WTC11 (cell line): ENCODE results near the gene THOP1. TPM values are rescaled to one million over a fixed set of nuclear protein-coding genes. Genes with fewer than 3 reads are reported as not detected.

ENCODE experiments used
- ATAC-seq: fragments of 200-7000 bp; cut with Tn5 transposase; 2 replicates; pipeline ENCODE4 v1.10.0; 2021; ENCODE audit warnings: mild to moderate bottlenecking, moderate library complexity
- CTCF ChIA-PET: fragments of 300-600 bp; sonication (Branson Sonifier 250); formaldehyde crosslinking; loops from one replicate; lab custom pipeline; 2021; ENCODE audit warnings: antibody characterized with exemption; lab: Charles Lee
- POLR2A ChIA-PET: fragments of 350-600 bp; sonication (Branson Sonifier 250); formaldehyde crosslinking; loops from one replicate; lab custom pipeline; 2021; ENCODE audit warnings: antibody characterized with exemption; lab: Charles Lee
- DNase-seq: peaks from one replicate; pipeline ENCODE4 v3.0.0; 2021; ENCODE audit warnings: low spot score
- H3K27ac Mint-ChIP-seq: 2 replicates; pipeline ENCODE4 v1.8.0; 2021; ENCODE audit warnings: mixed read lengths
- H3K27me3 Mint-ChIP-seq: 2 replicates; pipeline ENCODE4 v1.8.0; 2021; ENCODE audit warnings: low read depth, mild to moderate bottlenecking, moderate library complexity, mixed read lengths
- H3K36me3 Mint-ChIP-seq: 2 replicates; pipeline ENCODE4 v1.8.0; 2021; ENCODE audit warnings: mixed read lengths
- H3K4me1 Mint-ChIP-seq: 2 replicates; pipeline ENCODE4 v1.8.0; 2022; ENCODE audit warnings: mixed read lengths
- H3K4me3 Mint-ChIP-seq: 2 replicates; pipeline ENCODE4 v1.8.0; 2021; ENCODE audit warnings: mild to moderate bottlenecking, moderate library complexity, mixed read lengths
- H3K9me3 Mint-ChIP-seq: 2 replicates; pipeline ENCODE4 v1.8.0; 2021; ENCODE audit warnings: mixed read lengths
- CBFB ChIP-seq: sonication (generic); formaldehyde crosslinking; IDR thresholded peaks from 2 replicates; pipeline ENCODE4 v1.8.1; 2022; ENCODE audit warnings: mild to moderate bottlenecking, low read depth, missing genetic modification reagents
- CDX4 ChIP-seq: fragments of 250-450 bp; sonication (Bioruptor Pico); IDR thresholded peaks from 2 replicates; pipeline ENCODE4 v1.9.0; 2021; ENCODE audit warnings: moderate library complexity, mild to moderate bottlenecking, inconsistent platforms, borderline replicate concordance
- ELF4 ChIP-seq: sonication (generic); formaldehyde crosslinking; IDR thresholded peaks from 2 replicates; pipeline ENCODE4 v1.8.1; 2022; ENCODE audit warnings: low read depth, mild to moderate bottlenecking, moderate library complexity, missing genetic modification reagents
- EMX1 ChIP-seq: fragments of 250-450 bp; sonication (Bioruptor Pico); IDR thresholded peaks from 2 replicates; pipeline ENCODE4 v1.8.0; 2021; ENCODE audit warnings: mild to moderate bottlenecking
- ERG ChIP-seq: fragments of 250-450 bp; sonication (Bioruptor Pico); IDR thresholded peaks from 2 replicates; pipeline ENCODE4 v1.8.0; 2021; ENCODE audit warnings: mild to moderate bottlenecking
- FOXJ3 ChIP-seq: sonication (generic); formaldehyde crosslinking; IDR thresholded peaks from 2 replicates; pipeline ENCODE4 v1.9.0; 2021; ENCODE audit warnings: missing genetic modification reagents, mild to moderate bottlenecking, borderline replicate concordance
- FOXP1 ChIP-seq: sonication (generic); formaldehyde crosslinking; IDR thresholded peaks from 2 replicates; pipeline ENCODE4 v1.8.0; 2022; ENCODE audit warnings: missing genetic modification reagents, mild to moderate bottlenecking, moderate library complexity, borderline replicate concordance
- HMGXB4 ChIP-seq: sonication (generic); formaldehyde crosslinking; IDR thresholded peaks from 2 replicates; pipeline ENCODE4 v1.8.1; 2023; ENCODE audit warnings: mild to moderate bottlenecking, moderate library complexity, missing genetic modification reagents
- JAZF1 ChIP-seq: fragments of 250-450 bp; sonication (Bioruptor Pico); IDR thresholded peaks from 2 replicates; pipeline ENCODE4 v1.9.0; 2021; ENCODE audit warnings: moderate library complexity, mild to moderate bottlenecking, inconsistent platforms
- KAT7 ChIP-seq: sonication (generic); formaldehyde crosslinking; IDR thresholded peaks from 2 replicates; pipeline ENCODE4 v1.8.1; 2023; ENCODE audit warnings: missing genetic modification reagents, mild to moderate bottlenecking, borderline replicate concordance
- MAX ChIP-seq: sonication (generic); formaldehyde crosslinking; IDR thresholded peaks from 2 replicates; pipeline ENCODE4 v1.8.0; 2022; ENCODE audit warnings: mild to moderate bottlenecking, missing genetic modification reagents
- NR2C2 ChIP-seq: sonication (generic); formaldehyde crosslinking; IDR thresholded peaks from 2 replicates; pipeline ENCODE4 v1.8.0; 2022; ENCODE audit warnings: mild to moderate bottlenecking, missing genetic modification reagents
- SMAD4 ChIP-seq: sonication (generic); formaldehyde crosslinking; IDR thresholded peaks from 2 replicates; pipeline ENCODE4 v1.8.0; 2022; ENCODE audit warnings: mild to moderate bottlenecking, missing genetic modification reagents
- USF2 ChIP-seq: sonication (generic); formaldehyde crosslinking; IDR thresholded peaks from 2 replicates; pipeline ENCODE4 v1.8.1; 2023; ENCODE audit warnings: mild to moderate bottlenecking, missing genetic modification reagents, moderate library complexity
- ZNF121 ChIP-seq: sonication (generic); formaldehyde crosslinking; IDR thresholded peaks from 2 replicates; pipeline ENCODE4 v1.8.0; 2023; ENCODE audit warnings: missing genetic modification reagents
- ZNF281 ChIP-seq: sonication (generic); formaldehyde crosslinking; IDR thresholded peaks from 2 replicates; pipeline ENCODE4 v1.8.0; 2023; ENCODE audit warnings: mild to moderate bottlenecking, missing genetic modification reagents
- ZNF416 ChIP-seq: fragments of 250-450 bp; sonication (Bioruptor Pico); IDR thresholded peaks from 2 replicates; pipeline ENCODE4 v1.9.0; 2021; ENCODE audit warnings: mild to moderate bottlenecking, inconsistent platforms
- total RNA-seq: library from RNA; stranded (reverse); gene quantifications from 3 replicates; pipeline ENCODE4 v1.2.3, GENCODE V29; 2021
- TF ChIP-seq, protein P1 (sequence below): sonication (generic); formaldehyde crosslinking; IDR thresholded peaks from 2 replicates; pipeline ENCODE4 v1.8.1; 2022; ENCODE audit warnings: mild to moderate bottlenecking, moderate library complexity, missing genetic modification reagents
- TF ChIP-seq, protein P2 (sequence below): fragments of 250-450 bp; sonication (Bioruptor Pico); IDR thresholded peaks from 2 replicates; pipeline ENCODE4 v2.1.2; 2022; ENCODE audit warnings: mild to moderate bottlenecking, moderate library complexity

Gene THOP1
- total RNA-seq, 1 experiment from 2014 or later = 181 TPM

DNA sequence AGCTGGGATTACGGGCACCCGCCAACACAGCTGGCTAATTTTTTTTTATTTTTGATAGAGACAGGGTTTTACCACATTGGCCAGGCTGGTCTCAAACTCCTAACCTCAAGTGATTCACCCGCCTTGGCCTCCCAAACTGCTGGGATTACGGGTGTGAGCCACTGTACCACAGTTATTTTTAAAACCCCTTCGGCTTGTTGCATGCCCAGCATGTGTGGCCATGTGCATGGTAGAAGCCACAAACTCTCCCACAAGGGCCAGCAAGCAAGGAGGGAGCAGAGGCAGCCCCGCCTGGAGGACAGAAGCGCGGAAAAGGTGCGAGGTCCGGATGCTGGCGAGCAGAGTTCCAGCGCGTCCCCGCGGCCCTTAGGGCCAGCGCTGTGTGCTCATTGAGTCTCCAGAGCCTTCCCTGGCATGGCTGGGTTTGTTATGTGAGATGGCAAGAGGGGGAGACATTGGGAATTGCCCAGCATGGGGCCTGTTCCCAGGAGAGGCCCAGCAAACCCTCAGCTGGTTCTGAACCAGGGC, 12.9 kb downstream of the THOP1 start (continued):
- TF ChIP-seq HMGXB4 (CRISPR knock-in tag) = no peak
- no peak for TF ChIP-seq ELF4
- TF ChIP-seq, protein P1, sequence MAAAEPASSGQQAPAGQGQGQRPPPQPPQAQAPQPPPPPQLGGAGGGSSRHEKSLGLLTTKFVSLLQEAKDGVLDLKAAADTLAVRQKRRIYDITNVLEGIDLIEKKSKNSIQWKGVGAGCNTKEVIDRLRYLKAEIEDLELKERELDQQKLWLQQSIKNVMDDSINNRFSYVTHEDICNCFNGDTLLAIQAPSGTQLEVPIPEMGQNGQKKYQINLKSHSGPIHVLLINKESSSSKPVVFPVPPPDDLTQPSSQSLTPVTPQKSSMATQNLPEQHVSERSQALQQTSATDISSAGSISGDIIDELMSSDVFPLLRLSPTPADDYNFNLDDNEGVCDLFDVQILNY (CRISPR knock-in tag) = no peak
- no peak for TF ChIP-seq CBFB (CRISPR knock-in tag)
- no peak for TF ChIP-seq EMX1 (CRISPR knock-in tag)
- TF ChIP-seq NR2C2 (CRISPR knock-in tag) = no peak
- TF ChIP-seq ZNF121 (CRISPR knock-in tag) = no peak
- TF ChIP-seq CDX4 (CRISPR knock-in tag) = no peak
- TF ChIP-seq ZNF416 (CRISPR knock-in tag) = no peak
- TF ChIP-seq FOXJ3 = no peak
- TF ChIP-seq USF2 = no peak
- no peak for TF ChIP-seq FOXP1
- TF ChIP-seq MAX (CRISPR knock-in tag) = no peak

- POLR2A ChIA-PET = no interaction called here
- ATAC-seq = no peak
- Mint-ChIP-seq H3K36me3 (peaks cover 42% of the 10 kb centered on the region), H3K27ac (no peak overlapping the region)
- TF ChIP-seq ERG (no peak), ZNF281 (CRISPR knock-in tag) (no peak), SMAD4 (CRISPR knock-in tag) (no peak), NR2C2 (CRISPR knock-in tag) (no peak), USF2 (no peak), HMGXB4 (CRISPR knock-in tag) (no peak), JAZF1 (CRISPR knock-in tag) (no peak), KAT7 (CRISPR knock-in tag) (no peak)
- TF ChIP-seq, protein P2, sequence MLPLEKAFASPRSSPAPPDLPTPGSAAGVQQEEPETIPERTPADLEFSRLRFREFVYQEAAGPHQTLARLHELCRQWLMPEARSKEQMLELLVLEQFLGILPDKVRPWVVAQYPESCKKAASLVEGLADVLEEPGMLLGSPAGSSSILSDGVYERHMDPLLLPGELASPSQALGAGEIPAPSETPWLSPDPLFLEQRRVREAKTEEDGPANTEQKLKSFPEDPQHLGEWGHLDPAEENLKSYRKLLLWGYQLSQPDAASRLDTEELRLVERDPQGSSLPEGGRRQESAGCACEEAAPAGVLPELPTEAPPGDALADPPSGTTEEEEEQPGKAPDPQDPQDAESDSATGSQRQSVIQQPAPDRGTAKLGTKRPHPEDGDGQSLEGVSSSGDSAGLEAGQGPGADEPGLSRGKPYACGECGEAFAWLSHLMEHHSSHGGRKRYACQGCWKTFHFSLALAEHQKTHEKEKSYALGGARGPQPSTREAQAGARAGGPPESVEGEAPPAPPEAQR = no peak
- TF ChIP-seq, all 79 proteins: peak for 0
- no peak overlapping the region for H3K4me3 Mint-ChIP-seq
- H3K4me1 Mint-ChIP-seq = no peaks in the 10 kb centered on the region
- H3K9me3 Mint-ChIP-seq = no peaks in the 10 kb centered on the region
- no peak for DNase-seq
- CTCF ChIA-PET = no interaction called here
- H3K27me3 Mint-ChIP-seq = no peaks in the 10 kb centered on the region
Measured at GRCh38 chr19:2798733-2799132, 13.4 kb downstream of the THOP1 start.
